Sigmoid colon (tissue), 4 donors: ENCODE measurements around the gene PA2G4.

Experiments
- EP300 ChIP-seq, 4 donors: sonication (generic); formaldehyde crosslinking; IDR thresholded peaks; one replicate each; pipeline ENCODE4 v1.6.1; 2017; ENCODE audit warnings: antibody characterized with exemption in 4 of 4
- POLR2AphosphoS5 ChIP-seq, 4 donors: sonication (generic); formaldehyde crosslinking; IDR thresholded peaks; one replicate each; pipeline ENCODE4 v1.6.1; 2017; ENCODE audit warnings: antibody characterized with exemption in 4 of 4
- TF ChIP-seq, protein P1 (sequence below), 4 experiments: fragments of 450-650 bp in 3 of 4; fragments of 200-600 bp in 1 of 4; IDR thresholded peaks; one replicate each; pipeline ENCODE4 v1.5.1; 2016 to 2019; ENCODE audit warnings: antibody characterized with exemption in 4 of 4, mild to moderate bottlenecking in 3 of 4, moderate library complexity in 2 of 4

- TF ChIP-seq, protein P1, sequence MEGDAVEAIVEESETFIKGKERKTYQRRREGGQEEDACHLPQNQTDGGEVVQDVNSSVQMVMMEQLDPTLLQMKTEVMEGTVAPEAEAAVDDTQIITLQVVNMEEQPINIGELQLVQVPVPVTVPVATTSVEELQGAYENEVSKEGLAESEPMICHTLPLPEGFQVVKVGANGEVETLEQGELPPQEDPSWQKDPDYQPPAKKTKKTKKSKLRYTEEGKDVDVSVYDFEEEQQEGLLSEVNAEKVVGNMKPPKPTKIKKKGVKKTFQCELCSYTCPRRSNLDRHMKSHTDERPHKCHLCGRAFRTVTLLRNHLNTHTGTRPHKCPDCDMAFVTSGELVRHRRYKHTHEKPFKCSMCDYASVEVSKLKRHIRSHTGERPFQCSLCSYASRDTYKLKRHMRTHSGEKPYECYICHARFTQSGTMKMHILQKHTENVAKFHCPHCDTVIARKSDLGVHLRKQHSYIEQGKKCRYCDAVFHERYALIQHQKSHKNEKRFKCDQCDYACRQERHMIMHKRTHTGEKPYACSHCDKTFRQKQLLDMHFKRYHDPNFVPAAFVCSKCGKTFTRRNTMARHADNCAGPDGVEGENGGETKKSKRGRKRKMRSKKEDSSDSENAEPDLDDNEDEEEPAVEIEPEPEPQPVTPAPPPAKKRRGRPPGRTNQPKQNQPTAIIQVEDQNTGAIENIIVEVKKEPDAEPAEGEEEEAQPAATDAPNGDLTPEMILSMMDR (IDR thresholded peaks at IDR 0.05), result no peak
- TF ChIP-seq POLR2AphosphoS5 (IDR thresholded peaks at IDR 0.05) (no peak), EP300 (IDR thresholded peaks at IDR 0.05) (no peak)
Observed at GRCh38 chr12:56062996-56063395, 41.4 kb upstream of the PA2G4 start.
